ENCODE measurements around the gene ARID1B. TPM values are rescaled to one million over a fixed set of nuclear protein-coding genes. Genes with fewer than 3 reads are reported as not detected.

Gene ARID1B
- total and polyA plus RNA-seq, 9 of the 15 experiments (the other 6 are each of a cell fraction or from before 2014, with no cell fraction given) = 12.5 to 50.5 (median 25.8) TPM

DNA sequence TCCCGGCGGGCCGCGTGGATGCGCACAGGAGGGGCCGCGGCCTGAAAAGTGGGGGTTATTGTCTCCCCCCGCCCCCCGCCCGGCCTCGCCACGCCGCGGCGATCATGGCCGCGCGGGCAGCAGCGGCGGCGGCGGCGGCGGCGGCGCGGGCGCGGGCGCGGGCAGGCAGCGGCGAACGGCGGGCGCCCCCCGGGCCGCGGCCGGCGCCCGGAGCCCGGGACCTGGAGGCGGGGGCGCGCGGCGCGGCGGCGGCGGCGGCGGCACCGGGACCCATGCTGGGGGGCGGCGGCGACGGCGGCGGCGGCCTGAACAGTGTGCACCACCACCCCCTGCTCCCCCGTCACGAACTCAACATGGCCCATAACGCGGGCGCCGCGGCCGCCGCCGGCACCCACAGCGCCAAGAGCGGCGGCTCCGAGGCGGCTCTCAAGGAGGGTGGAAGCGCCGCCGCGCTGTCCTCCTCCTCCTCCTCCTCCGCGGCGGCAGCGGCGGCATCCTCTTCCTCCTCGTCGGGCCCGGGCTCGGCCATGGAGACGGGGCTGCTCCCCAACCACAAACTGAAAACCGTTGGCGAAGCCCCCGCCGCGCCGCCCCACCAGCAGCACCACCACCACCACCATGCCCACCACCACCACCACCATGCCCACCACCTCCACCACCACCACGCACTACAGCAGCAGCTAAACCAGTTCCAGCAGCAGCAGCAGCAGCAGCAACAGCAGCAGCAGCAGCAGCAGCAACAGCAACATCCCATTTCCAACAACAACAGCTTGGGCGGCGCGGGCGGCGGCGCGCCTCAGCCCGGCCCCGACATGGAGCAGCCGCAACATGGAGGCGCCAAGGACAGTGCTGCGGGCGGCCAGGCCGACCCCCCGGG, 637 bp downstream of the ARID1B start (continued):
- TF ChIP-seq RUNX1 (IDR thresholded peaks at IDR 0.05; ENCODE audit: low read depth) (no peak), CREB5 (CRISPR knock-in tag; IDR thresholded peaks at IDR 0.05) (no peak), ZBTB8A (IDR thresholded peaks at IDR 0.05; ENCODE audit: partially characterized antibody) (no peak), ZNF263 (CRISPR knock-in tag; IDR thresholded peaks at IDR 0.05; ENCODE audit: borderline replicate concordance) (peak; percentile 95), ATF2 (CRISPR knock-in tag; IDR thresholded peaks at IDR 0.05) (no peak), ZEB2 (IDR thresholded peaks at IDR 0.05) (no peak), MBD1 (CRISPR knock-in tag; IDR thresholded peaks at IDR 0.05) (no peak), HNRNPLL (IDR thresholded peaks at IDR 0.05; ENCODE audit: low read depth, low read length, poor library complexity, severe bottlenecking) (peak; percentile 0), BHLHE40 (IDR thresholded peaks at IDR 0.05; ENCODE audit: low read length) (no peak), TBP (optimal IDR thresholded peaks at IDR 0.05; ENCODE audit: low read depth, low read length) (peak; percentile 15), MYNN (IDR thresholded peaks at IDR 0.05) (no peak), MYNN (CRISPR knock-in tag; IDR thresholded peaks at IDR 0.05) (no peak), NFYB (IDR thresholded peaks at IDR 0.05; ENCODE audit: extremely low read depth, insufficient read length) (no peak), MEF2D (tag; conservative IDR thresholded peaks at IDR 0.05; ENCODE audit: low read depth) (no peak), SNRNP70 (optimal IDR thresholded peaks at IDR 0.05; ENCODE audit: low read depth, low read length) (no peak), ZNF699 (CRISPR knock-in tag; IDR thresholded peaks at IDR 0.05; ENCODE audit: insufficient replicate concordance) (no peak), ZNF431 (CRISPR knock-in tag; IDR thresholded peaks at IDR 0.05) (no peak; the same call in 1 of the 2 replicates), ZNF79 (CRISPR knock-in tag; IDR thresholded peaks at IDR 0.05; ENCODE audit: low read depth) (no peak), ZBTB1 (CRISPR knock-in tag; IDR thresholded peaks at IDR 0.05; ENCODE audit: borderline replicate concordance, low read depth) (peak; percentile 94), BACH1 (tag; IDR thresholded peaks at IDR 0.05) (no peak), GABPB1 (CRISPR knock-in tag; IDR thresholded peaks at IDR 0.05) (no peak; the same call in 1 of the 2 replicates), ZNF551 (CRISPR knock-in tag; IDR thresholded peaks at IDR 0.05) (no peak), POLR2A (conservative IDR thresholded peaks at IDR 0.05) (peak; percentile 65)
- TF ChIP-seq, protein P1, sequence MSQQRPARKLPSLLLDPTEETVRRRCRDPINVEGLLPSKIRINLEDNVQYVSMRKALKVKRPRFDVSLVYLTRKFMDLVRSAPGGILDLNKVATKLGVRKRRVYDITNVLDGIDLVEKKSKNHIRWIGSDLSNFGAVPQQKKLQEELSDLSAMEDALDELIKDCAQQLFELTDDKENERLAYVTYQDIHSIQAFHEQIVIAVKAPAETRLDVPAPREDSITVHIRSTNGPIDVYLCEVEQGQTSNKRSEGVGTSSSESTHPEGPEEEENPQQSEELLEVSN (IDR thresholded peaks at IDR 0.05; ENCODE audit: borderline replicate concordance in 1 of 2, extremely low read depth in 1 of 2, insufficient read depth in 1 of 2, insufficient read length in 1 of 2, low read depth in 1 of 2, low read length in 1 of 2, poor library complexity in 1 of 2, severe bottlenecking in 1 of 2) = no peak
